ENCODE data around the gene SUMO4. TPM values are rescaled to one million over a fixed set of nuclear protein-coding genes. Genes with fewer than 3 reads are reported as not detected.

SUMO4 gene
- total and polyA plus RNA-seq, 10 of the 15 experiments (the other 5 are each of a cell fraction or from before 2014, with no cell fraction given): 0.07 to 5.3 (median 1.0) TPM; not detected in 1

DNA sequence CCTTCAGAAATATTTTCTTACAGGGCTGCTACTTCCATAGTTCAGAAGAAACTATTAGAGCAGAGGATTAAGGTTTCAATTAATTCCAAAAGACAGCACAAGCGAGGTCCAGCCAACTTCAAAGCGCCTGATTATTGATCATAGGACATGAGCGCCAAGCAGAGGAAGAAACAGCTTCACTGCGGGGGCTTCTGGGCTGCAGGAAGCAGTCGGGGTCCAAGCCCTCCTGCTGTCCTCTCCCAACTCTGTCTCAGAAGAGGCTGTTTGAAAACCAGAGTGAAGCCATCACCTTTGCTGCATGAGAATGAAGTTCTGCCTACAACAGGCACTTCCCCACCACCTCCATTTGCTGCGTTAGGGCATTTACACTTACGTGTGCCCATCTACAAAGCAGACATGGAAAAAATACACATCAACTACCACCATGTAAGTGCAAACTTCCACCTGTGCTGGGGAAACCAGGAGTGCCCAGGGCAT lies 23.9 kb downstream of the SUMO4 start (continued):
- TF ChIP-seq, protein P1, sequence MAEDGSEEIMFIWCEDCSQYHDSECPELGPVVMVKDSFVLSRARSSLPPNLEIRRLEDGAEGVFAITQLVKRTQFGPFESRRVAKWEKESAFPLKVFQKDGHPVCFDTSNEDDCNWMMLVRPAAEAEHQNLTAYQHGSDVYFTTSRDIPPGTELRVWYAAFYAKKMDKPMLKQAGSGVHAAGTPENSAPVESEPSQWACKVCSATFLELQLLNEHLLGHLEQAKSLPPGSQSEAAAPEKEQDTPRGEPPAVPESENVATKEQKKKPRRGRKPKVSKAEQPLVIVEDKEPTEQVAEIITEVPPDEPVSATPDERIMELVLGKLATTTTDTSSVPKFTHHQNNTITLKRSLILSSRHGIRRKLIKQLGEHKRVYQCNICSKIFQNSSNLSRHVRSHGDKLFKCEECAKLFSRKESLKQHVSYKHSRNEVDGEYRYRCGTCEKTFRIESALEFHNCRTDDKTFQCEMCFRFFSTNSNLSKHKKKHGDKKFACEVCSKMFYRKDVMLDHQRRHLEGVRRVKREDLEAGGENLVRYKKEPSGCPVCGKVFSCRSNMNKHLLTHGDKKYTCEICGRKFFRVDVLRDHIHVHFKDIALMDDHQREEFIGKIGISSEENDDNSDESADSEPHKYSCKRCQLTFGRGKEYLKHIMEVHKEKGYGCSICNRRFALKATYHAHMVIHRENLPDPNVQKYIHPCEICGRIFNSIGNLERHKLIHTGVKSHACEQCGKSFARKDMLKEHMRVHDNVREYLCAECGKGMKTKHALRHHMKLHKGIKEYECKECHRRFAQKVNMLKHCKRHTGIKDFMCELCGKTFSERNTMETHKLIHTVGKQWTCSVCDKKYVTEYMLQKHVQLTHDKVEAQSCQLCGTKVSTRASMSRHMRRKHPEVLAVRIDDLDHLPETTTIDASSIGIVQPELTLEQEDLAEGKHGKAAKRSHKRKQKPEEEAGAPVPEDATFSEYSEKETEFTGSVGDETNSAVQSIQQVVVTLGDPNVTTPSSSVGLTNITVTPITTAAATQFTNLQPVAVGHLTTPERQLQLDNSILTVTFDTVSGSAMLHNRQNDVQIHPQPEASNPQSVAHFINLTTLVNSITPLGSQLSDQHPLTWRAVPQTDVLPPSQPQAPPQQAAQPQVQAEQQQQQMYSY (CRISPR knock-in tag; IDR thresholded peaks at IDR 0.05): no peak
- TF ChIP-seq KDM1A (IDR thresholded peaks at IDR 0.05; ENCODE audit: borderline replicate concordance) (no peak), TARDBP (IDR thresholded peaks at IDR 0.05; ENCODE audit: borderline replicate concordance) (no peak), TAF1 (IDR thresholded peaks at IDR 0.05; ENCODE audit: borderline replicate concordance, low read depth, low read length) (no peak), HDAC6 (IDR thresholded peaks at IDR 0.05; ENCODE audit: unreplicated experiment) (no peak), RELA (IDR thresholded peaks at IDR 0.05; ENCODE audit: borderline replicate concordance, partially characterized antibody) (no peak), ZNF274 (IDR thresholded peaks at IDR 0.05; ENCODE audit: insufficient read depth, insufficient read length) (no peak), JUNB (IDR thresholded peaks at IDR 0.05) (no peak)
- TF ChIP-seq, protein P2, sequence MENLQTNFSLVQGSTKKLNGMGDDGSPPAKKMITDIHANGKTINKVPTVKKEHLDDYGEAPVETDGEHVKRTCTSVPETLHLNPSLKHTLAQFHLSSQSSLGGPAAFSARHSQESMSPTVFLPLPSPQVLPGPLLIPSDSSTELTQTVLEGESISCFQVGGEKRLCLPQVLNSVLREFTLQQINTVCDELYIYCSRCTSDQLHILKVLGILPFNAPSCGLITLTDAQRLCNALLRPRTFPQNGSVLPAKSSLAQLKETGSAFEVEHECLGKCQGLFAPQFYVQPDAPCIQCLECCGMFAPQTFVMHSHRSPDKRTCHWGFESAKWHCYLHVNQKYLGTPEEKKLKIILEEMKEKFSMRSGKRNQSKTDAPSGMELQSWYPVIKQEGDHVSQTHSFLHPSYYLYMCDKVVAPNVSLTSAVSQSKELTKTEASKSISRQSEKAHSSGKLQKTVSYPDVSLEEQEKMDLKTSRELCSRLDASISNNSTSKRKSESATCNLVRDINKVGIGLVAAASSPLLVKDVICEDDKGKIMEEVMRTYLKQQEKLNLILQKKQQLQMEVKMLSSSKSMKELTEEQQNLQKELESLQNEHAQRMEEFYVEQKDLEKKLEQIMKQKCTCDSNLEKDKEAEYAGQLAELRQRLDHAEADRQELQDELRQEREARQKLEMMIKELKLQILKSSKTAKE (IDR thresholded peaks at IDR 0.05; ENCODE audit: low read depth, poor library complexity, severe bottlenecking): no peak
- TF ChIP-seq, protein P3, sequence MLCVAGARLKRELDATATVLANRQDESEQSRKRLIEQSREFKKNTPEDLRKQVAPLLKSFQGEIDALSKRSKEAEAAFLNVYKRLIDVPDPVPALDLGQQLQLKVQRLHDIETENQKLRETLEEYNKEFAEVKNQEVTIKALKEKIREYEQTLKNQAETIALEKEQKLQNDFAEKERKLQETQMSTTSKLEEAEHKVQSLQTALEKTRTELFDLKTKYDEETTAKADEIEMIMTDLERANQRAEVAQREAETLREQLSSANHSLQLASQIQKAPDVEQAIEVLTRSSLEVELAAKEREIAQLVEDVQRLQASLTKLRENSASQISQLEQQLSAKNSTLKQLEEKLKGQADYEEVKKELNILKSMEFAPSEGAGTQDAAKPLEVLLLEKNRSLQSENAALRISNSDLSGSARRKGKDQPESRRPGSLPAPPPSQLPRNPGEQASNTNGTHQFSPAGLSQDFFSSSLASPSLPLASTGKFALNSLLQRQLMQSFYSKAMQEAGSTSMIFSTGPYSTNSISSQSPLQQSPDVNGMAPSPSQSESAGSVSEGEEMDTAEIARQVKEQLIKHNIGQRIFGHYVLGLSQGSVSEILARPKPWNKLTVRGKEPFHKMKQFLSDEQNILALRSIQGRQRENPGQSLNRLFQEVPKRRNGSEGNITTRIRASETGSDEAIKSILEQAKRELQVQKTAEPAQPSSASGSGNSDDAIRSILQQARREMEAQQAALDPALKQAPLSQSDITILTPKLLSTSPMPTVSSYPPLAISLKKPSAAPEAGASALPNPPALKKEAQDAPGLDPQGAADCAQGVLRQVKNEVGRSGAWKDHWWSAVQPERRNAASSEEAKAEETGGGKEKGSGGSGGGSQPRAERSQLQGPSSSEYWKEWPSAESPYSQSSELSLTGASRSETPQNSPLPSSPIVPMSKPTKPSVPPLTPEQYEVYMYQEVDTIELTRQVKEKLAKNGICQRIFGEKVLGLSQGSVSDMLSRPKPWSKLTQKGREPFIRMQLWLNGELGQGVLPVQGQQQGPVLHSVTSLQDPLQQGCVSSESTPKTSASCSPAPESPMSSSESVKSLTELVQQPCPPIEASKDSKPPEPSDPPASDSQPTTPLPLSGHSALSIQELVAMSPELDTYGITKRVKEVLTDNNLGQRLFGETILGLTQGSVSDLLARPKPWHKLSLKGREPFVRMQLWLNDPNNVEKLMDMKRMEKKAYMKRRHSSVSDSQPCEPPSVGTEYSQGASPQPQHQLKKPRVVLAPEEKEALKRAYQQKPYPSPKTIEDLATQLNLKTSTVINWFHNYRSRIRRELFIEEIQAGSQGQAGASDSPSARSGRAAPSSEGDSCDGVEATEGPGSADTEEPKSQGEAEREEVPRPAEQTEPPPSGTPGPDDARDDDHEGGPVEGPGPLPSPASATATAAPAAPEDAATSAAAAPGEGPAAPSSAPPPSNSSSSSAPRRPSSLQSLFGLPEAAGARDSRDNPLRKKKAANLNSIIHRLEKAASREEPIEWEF (IDR thresholded peaks at IDR 0.05; ENCODE audit: insufficient replicate concordance, low read depth, low read length): no peak
